Hepatocyte (in vitro differentiated cells): Measurements from ENCODE around the gene SMC1A.

ENCODE experiments used
- EZH2 ChIP-seq: fragments of 200-600 bp; sonication (generic); IDR thresholded peaks from 2 replicates; pipeline ENCODE4 v1.6.1; 2016; ENCODE audit warnings: antibody characterized with exemption, mild to moderate bottlenecking, borderline replicate concordance
- TF ChIP-seq, protein P1 (sequence below): fragments of 200-600 bp; sonication (generic); IDR thresholded peaks from 2 replicates; pipeline ENCODE4 v1.5.1; 2016; ENCODE audit warnings: antibody characterized with exemption, mild to moderate bottlenecking; ENCODE audit not compliant: poor library complexity

- TF ChIP-seq, protein P1, sequence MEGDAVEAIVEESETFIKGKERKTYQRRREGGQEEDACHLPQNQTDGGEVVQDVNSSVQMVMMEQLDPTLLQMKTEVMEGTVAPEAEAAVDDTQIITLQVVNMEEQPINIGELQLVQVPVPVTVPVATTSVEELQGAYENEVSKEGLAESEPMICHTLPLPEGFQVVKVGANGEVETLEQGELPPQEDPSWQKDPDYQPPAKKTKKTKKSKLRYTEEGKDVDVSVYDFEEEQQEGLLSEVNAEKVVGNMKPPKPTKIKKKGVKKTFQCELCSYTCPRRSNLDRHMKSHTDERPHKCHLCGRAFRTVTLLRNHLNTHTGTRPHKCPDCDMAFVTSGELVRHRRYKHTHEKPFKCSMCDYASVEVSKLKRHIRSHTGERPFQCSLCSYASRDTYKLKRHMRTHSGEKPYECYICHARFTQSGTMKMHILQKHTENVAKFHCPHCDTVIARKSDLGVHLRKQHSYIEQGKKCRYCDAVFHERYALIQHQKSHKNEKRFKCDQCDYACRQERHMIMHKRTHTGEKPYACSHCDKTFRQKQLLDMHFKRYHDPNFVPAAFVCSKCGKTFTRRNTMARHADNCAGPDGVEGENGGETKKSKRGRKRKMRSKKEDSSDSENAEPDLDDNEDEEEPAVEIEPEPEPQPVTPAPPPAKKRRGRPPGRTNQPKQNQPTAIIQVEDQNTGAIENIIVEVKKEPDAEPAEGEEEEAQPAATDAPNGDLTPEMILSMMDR, result no peak
- TF ChIP-seq EZH2, result no peak
These were observed 19.3 kb upstream of the SMC1A start for GRCh38 chrX:53441531-53442321.
